ENCODE data around the gene NXF1. TPM values are rescaled to one million over a fixed set of nuclear protein-coding genes. Genes with fewer than 3 reads are reported as not detected.
A peak's percentile ranks its signal among the peaks of the same experiment; 100 is the strongest.

NXF1 gene
- total and polyA plus RNA-seq, 2 of the 8 experiments (the other 6 are each of a cell fraction or from before 2014, with no cell fraction given): 48.1 to 49.8 TPM

- TF ChIP-seq FOSL1 (IDR thresholded peaks at IDR 0.05; ENCODE audit: insufficient read depth, low read depth, low read length): no peak
- TF ChIP-seq KDM4A (IDR thresholded peaks at IDR 0.05; ENCODE audit: low read depth, low read length, severe bottlenecking): peak; percentile 79
- no peak for TF ChIP-seq GTF2F1 (IDR thresholded peaks at IDR 0.05; ENCODE audit: borderline replicate concordance, low read depth, low read length)
- TF ChIP-seq HDAC2 (IDR thresholded peaks at IDR 0.05; ENCODE audit: borderline replicate concordance in 1 of 2, low read depth in 2 of 2, low read length in 2 of 2): no peak
- TF ChIP-seq TBP (IDR thresholded peaks at IDR 0.05; ENCODE audit: low read depth, low read length): peak; percentile 65; the same call in 1 of the 2 replicates
- TF ChIP-seq CHD2 (IDR thresholded peaks at IDR 0.05; ENCODE audit: low read length): peak; percentile 92
- TF ChIP-seq RFX5 (IDR thresholded peaks at IDR 0.05; ENCODE audit: borderline replicate concordance, low read depth, low read length): no peak
- TF ChIP-seq CTBP2 (IDR thresholded peaks at IDR 0.05; ENCODE audit: borderline replicate concordance, insufficient read depth, insufficient read length, low read length): peak; percentile 48
- TF ChIP-seq SP4 (IDR thresholded peaks at IDR 0.05; ENCODE audit: low read length): peak; percentile 81
- TF ChIP-seq NANOG (IDR thresholded peaks at IDR 0.05; ENCODE audit: insufficient read depth, low read depth, low read length, poor library complexity, severe bottlenecking): no peak
- peak; percentile 89 for TF ChIP-seq SP2 (IDR thresholded peaks at IDR 0.05; ENCODE audit: low read length)
- no peak for TF ChIP-seq BRCA1 (IDR thresholded peaks at IDR 0.05; ENCODE audit: low read depth, low read length)
- TF ChIP-seq NRF1 (IDR thresholded peaks at IDR 0.05; ENCODE audit: low read depth, low read length): no peak
Observed at GRCh38 chr11:62753736-62754603, 51.3 kb downstream of the NXF1 start, which contains the start of gene ZBTB3 (continued).

All from H1 (cell line).